AG20443 (cell line): ENCODE data around the gene BCR.

Source experiments
- DNase-seq: peaks from one replicate; pipeline ENCODE4 v3.0.0; 2012; ENCODE audit warnings: low spot score, mixed read lengths

BCR gene

DNA sequence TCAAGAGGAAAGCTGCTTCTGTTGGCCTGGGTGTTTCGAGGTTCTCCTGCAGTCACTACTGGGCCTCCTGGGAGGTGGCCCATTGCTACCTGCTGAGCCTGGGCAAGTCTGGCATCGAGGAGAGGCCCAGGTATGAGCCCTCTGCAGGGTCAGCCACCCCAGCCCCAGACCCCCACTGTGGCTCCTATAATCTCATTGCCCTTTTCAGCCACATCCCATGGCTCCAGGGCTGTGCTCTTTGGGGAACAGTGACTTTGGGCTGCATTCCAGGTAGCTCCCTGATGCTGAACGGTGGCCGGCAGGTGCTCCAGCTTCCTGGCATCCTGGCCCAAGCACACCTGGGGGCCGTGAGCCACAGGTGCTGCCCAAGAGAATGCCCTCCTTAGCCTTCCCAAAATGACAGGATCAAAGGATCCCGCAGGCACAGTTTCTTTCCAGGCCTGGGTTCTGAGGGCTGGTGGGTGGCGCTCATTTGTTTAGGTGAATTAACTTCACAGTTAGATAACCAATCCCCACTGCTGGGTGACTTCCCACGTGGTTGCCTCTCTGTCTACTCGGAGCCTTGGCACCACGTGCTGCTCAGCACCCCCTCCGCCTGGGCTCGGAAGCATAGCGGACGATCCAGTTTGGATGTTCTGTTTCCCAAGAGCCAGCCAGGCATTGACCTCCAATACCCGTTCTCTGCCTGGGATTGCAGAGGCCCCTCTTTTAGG lies 97.4 kb downstream of the BCR start:
- DNase-seq: no peak

DNA sequence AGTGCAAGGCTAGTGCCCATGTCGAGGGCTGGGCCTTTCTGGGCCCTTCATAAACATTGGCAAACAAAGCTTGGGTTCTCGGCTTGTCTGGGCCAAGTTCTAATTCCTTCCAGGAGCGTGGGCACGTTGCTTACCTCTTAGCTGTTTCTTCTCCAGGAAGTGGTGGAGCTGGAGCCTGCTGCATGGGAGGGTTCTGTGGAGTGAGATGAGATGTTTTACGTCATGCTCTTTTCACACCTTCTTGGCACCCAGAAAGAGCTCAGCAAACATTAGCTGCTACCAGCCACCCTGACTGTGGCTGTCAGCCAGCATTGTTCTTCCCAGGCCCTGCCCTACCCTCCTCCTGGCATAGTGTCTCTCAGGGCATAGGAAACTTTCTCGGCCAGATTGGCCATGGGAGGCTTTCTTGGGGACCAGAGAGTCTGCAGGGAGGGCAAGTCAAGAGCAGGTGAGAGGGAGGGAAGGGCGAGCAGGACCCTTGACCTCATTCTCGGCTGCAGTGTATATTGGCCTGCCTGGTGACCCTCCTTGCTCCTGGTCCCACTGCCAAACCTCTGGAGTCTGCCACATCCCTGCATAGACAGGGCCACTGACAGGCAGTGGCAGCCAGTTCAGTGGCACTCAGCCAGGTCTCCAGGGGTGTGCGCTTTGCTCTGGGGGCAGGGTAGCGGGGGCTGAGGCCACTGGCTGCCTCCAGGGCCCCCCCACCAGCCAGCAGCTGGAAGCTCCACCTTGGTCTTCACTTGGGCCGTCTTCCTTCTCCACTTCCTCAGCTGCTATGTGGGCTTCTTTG lies 98.8 kb downstream of the BCR start:
- no peak for DNase-seq

DNA sequence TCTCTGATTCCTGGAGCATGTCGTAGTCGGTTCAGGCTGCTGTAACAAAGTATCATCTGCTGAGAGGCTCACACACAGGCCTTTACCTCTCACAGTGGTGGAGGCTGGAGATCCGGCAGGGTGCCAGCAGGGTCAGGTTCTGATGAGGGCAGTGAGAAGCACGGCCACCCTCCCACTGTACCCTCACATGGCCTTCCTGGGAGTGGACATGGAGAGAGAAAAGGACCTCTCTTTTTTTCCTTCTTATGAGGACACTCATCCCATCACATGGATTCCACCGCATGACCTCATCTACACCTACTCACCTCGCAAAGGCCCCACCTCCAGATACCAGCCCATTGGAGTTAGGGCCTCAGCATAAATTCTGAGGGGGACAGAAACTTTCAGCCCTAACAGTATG lies 99.5 kb downstream of the BCR start:
- no peak for DNase-seq

DNA sequence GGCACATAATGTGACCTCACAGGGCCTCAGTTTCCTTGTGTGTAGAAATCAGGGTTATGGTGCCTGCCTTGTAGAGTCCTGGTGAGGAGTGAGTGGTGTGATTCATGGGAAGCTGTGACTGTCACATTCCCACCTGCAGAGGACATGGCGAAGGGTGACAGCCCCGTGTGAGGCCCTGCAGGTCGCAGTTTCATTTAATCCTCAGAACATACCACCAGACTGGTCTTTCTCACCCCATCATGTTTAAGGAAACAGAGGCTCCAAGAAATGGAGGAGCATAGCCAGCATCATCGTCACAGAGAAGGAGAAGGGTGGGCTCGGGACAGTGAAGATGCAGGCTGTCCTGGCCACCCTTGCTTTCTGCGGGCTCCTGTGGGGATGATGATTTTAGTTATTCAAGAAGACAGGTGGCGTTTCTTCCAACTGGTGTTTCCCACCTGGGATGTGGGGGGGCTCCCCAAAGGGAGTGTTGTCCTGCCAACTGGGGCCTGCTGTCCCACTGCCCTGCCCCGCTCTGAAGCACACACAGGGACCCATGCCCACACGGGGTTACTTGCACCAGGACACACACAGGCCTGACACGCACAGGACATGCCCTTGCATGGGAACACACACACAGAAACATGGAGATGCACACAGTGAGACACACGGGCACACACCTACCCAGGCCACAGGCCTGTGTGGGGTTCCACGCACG lies 100.2 kb downstream of the BCR start:
- no peak for DNase-seq

DNA sequence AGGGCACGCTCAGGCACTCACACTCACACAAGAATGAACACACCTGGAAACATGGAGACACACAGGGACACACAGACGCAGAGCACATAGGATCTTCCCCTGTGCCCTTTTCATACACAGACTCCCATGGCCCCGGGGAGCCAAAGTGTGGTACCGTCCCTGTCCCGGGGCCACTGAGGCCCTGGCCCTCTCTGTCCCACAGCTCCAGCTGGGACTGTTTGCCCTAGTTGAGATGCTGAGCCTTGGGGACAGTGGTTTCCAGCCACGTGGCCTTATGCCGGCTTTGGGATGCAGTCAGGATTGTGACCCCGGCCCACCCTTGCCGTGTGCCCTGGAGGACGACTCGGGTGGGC lies 100.7 kb downstream of the BCR start:
- no peak for DNase-seq

DNA sequence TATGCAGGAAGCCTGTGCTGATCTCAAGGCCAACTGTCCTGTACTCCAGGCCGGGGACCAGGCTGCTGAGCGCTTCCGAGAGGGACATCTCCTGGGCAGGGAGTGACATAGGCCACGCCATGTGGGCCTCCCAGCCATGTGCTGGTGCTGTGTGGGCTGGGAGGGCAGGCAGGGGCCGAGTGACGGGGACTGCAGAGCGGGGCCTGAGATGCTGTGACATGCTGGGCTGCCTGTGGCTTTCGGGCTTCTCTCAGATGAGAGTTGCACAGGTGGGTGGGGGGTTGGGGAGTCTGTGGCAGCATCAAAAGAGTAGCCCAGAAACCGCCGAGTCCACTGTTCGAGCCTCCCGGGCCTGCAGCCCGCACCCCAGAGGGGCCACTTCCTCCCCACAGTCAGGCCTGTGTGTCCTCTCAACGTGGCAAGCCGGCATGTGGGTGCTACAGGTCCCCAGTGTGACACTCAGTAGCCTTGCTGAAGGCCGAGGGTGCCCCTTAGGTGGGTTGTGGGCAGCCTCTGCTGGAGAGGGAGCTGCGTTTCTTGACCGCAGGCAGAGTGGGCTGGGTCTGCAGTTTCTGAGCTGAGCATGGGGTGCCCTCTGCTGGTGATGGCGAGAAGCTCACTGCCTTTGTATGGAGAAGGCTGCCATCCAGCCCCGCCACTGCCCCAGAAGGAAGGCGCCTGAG lies 101.2 kb downstream of the BCR start:
- peak; percentile 88 for DNase-seq

DNA sequence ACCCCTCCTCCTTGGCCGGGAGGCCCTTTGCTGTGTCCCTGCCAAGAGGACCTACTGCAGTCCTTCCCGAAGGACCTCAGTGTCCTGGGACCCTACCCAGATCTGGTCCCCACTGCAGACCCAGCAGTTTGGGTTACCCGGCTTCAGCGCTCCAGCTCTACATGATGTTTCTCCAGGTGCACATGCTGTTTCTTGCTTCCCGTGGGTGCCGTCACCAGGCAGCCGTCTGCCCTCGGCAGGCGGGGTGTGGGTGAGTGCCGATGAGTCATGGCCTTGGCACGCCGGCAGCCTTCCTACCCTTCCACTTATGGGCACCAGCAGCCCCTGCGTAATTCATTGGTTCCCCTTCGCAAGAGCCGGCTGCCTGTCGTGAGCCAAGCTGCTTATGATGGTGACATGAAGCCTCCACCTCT lies 101.8 kb downstream of the BCR start:
- peak; percentile 85 for DNase-seq

DNA sequence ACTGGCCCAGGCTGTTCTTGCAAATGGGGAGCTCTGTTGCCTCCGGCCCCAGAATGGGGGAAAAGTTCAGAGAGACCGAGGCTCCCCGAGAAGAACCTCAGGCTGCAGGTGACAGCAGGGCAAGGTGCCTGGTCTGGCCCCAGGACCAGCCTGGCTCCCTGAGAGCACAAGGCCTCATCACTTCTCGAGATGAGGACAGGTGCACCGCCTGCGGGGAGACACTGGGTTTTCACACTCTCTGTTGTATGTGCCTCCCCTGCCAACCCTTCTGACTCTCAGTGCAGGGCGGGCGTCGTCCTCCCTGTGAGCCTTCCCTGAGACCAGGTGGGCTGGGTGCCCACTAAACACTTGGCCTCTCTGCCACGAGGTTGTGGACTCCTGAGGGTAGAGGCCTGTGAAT lies 102.2 kb downstream of the BCR start:
- no peak for DNase-seq

DNA sequence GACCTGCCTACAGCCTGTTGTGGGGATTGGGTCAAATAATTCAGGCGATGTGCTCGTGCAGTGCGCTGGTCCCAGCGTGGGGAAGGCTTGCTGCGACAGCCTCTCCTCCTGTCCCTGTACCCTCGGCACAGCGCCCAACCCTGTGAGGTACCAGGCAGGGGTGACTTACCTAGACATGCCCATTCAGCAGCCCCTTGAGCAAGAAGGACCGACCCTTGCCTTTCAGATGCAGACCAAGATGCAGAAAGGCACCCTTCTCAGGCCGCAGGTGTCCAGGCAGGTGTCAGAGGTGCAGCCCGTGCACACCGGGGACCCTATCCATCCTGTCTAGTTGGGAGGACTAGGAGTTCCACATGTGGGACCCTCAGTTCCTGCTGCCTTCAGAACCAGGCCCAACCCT lies 102.7 kb downstream of the BCR start:
- no peak for DNase-seq

DNA sequence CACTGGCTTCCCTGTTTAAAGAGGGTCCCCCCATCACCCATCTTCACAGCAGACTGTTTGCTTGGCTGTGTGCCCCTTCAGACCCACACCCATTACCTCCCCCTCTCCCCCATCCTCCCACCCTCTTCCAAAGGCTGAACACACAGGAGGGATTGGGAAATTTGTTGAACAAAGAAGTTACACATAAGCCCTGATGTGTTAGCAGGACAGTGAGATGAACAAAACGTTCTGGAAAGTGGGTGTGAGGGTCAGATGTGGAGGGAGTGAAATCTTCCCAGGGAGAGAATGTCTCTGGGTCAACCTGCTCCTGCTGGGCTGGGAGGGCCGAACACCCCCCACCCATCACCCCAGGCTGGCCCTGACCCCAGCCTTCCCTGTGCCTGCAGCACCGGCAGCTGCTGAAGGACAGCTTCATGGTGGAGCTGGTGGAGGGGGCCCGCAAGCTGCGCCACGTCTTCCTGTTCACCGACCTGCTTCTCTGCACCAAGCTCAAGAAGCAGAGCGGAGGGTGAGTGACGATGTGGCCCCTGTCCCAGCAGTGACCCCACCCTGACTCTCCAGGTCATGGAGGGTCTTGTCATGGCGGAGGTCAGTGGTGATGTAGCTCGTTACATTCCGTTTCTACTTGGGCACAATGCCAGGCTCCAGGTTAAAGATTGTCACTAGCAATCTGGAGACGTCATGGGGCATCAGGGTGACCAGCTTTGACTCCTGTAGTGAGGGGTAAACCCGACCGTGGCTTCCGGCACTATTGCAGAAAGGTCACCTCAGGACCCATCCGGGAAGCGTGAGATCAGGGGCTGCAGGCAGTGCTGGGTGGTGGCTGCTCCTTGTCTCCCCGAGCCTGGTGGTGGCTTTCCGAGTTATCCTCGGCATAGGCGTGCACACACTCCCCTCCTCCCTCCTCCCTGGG lies 103.5 kb downstream of the BCR start:
- DNase-seq: no peak

DNA sequence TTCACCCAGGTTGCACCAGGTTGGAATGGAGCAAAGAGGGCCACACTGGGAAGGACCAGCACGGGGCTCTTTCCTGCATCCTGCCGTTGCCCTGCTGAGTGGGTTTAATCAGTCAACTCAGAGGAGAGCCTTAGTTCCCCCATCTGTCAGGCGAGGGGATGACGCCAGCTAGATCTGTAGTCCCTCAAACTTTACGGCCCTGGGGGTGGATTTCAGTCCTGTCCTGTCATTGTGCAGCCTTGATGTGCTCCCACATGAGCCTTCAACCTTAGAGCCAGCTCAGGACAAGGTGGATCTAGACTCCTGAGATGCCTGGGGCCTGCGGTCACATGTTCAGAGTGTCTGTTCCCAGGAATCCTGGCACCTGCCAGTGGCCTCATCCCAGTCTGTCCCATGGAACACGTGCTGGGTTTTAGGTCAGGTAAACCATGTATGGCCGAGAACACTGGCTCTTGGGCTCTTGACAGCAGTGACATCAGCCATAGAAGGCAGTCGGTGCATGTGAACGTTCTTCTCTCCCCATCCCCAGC lies 104.3 kb downstream of the BCR start:
- DNase-seq: no peak

DNA sequence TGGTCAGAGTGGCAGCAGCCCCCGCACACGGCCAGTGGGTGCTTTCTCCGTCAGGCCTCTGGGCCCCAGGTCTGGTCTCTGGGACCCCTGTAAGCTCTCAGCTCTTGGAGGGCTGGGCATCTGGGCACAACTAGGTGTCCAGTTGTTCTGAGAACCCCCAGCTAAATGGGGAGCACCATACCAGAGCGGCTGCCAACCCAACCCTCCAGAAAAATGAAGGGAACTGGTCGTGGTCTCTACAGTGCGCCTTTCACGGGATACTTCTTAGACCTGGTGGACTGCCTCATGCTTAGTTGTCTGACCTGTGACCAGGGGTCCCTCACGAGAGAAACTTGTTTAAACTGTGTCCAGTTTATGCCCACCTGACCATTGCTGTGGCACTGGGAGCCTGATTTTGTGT lies 104.9 kb downstream of the BCR start:
- no peak for DNase-seq

DNA sequence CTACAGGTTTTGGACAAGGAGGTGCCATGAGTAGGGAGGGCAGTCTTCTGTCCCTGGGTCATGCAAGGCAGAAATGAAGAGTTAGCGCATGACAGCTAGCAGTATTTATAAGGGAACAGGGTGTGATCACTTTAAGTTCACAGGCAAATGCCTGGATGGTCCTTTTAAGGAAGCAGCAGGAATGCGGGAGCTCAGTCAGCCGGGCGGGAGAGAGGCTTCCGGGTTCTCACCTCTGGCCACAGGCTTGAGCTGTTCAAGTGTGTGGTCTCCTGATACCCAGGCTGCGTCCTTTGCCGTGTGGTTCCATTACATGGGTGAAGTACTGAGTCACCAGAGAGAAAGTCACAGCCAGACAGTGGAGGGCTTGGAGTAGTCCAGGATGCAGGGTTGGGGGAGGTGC lies 105.4 kb downstream of the BCR start:
- no peak for DNase-seq

DNA sequence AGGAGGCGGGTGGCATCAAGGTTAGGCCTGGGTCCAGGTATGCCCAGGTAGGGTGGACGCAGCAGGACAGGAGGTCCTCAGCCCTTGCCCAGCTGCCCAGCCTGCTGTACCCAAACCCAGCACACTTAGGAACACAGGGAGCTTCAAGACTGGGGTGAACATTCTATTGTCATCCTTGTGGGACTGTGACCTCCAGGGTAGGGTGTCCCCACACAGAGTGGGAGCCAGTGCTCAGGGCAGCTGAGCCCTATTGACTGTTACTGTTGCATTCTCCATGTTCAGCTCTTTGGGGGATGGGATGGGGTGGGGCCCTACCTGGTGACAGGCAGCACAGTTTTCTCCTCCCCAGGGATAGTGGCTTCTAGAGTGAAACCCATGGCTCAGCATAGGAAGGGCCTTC lies 106.0 kb downstream of the BCR start:
- no peak for DNase-seq

DNA sequence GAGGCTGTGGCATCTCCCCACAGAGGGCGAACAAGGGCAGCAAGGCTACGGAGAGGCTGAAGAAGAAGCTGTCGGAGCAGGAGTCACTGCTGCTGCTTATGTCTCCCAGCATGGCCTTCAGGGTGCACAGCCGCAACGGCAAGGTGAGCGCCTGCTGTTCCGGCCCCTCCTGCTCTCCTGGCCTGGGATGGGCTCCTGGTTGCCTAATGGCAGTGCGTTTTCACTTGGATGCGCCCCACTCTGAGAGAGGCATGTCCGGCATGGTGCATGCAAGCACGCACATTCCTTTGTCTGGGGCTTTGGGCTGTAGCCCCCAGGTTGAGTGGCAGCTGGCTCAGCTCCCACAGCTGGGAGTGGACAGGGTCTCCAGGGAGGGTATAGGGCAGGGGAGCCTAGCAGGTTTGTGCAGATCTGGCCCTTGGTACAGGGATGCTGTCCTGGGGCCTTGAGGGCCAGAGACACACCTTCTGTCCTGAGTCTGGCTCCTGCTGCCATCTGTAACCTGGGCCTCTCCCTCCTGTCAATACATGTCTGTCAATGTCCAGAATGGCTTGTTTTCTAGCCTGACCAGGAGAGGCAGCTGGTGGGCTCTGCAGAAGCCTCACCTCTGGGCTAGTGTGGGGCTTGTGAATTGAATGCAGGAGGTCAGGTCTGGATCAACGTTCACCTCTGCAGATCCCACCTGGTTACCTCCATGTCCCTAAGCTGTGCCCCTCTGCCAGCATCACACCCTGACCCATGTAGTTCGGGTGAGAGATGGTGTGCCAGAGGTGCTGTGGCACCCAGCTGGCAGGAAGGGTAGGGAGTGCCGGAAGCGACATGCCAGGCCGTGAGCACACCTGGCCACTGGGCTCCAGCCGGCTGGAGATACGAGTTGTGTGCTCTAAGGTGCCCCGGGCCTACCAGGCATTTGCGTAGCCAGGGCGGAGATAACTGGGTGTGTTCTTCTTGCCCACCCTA lies 107.1 kb downstream of the BCR start:
- no peak for DNase-seq

DNA sequence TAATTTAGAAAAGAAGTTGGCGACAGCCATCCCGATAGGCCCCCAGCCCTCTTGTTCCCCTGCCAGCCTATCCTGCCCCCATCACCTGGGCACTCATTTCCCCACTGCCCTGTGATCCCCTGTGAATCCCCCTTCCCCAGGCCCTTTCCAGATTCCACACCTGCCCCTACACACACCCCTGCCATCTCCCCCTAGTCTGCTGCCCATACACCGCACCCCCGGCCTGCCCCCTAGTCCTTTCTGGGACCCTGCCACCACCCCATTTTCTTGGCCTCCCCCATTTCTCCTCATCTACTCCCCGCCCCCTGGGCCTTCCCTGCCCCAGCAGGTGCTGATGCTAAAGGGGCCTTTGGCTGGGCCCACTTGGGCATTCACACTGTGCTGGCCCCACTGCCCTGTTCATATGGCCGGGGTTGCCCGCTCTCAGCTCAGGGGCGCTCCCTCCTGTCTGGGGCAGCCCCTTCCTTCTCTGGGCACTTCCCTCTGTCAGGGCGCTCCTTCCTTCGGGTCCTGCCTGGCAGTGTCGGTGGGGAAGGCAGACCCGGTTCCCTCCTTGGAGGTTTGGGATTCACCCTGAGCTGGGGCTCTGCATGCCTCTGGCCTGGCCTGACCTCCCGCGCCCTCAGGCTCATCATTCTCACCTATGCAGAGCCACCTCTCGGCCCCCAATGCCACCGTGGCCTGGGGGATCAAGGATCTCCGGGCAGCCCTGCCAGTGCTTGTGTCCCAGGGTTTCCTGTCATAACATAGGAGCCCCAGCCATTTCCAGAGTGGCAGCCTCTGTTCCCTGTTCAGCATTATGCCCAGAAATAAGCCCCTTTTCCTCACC lies 108.2 kb downstream of the BCR start:
- DNase-seq: no peak

DNA sequence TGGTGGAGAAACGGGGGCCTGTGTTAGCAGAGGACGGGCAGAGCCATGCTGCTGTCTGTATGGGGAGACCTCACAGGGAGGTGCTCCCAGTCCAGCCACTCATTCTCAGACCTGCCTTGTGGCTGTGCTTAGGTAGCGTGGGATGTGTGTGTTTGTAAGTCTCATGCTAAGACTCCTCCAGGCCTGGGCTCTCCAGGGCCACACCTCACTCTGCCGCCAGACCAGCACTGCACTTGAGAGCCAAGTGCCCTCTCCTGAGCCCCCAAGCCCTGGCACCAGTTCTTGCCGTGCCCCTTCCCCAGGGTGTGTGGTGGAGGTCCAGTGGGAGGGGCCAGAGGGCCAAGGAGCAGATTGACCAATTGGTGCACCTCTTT lies 108.8 kb downstream of the BCR start:
- DNase-seq: no peak

DNA sequence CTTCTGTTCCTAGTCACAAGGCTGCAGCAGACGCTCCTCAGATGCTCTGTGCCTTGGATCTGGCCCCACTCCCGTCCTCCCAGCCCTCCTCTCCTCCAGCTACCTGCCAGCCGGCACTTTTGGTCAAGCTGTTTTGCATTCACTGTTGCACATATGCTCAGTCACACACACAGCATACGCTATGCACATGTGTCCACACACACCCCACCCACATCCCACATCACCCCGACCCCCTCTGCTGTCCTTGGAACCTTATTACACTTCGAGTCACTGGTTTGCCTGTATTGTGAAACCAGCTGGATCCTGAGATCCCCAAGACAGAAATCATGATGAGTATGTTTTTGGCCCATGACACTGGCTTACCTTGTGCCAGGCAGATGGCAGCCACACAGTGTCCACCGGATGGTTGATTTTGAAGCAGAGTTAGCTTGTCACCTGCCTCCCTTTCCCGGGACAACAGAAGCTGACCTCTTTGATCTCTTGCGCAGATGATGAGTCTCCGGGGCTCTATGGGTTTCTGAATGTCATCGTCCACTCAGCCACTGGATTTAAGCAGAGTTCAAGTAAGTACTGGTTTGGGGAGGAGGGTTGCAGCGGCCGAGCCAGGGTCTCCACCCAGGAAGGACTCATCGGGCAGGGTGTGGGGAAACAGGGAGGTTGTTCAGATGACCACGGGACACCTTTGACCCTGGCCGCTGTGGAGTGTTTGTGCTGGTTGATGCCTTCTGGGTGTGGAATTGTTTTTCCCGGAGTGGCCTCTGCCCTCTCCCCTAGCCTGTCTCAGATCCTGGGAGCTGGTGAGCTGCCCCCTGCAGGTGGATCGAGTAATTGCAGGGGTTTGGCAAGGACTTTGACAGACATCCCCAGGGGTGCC lies 109.8 kb downstream of the BCR start:
- peak; percentile 87 for DNase-seq
